GM12891 (cell line): Measurements from ENCODE around the gene PGBD5.

Source experiments
- DNase-seq: peaks from one replicate; pipeline ENCODE4 v3.0.0; 2011; ENCODE audit warnings: low spot score; ENCODE audit not compliant: insufficient read length
- FAIRE-seq: peaks from 2 replicates; lab custom pipeline; 2011; peaks lifted over from hg19 to GRCh38; lab: Jason Lieb, UNC
- PAX5 ChIP-seq: IDR thresholded peaks from 2 replicates; pipeline ENCODE4 v1.6.1; 2011; ENCODE audit warnings: low read length, moderate library complexity, mild to moderate bottlenecking; ENCODE audit not compliant: insufficient read depth, severe bottlenecking
- POLR2A ChIP-seq: IDR thresholded peaks from 2 replicates; pipeline ENCODE4 v1.6.1; 2011; ENCODE audit warnings: low read depth, low read length, control low read depth
- POLR2AphosphoS5 ChIP-seq: IDR thresholded peaks from 2 replicates; pipeline ENCODE4 v1.6.1; 2011; ENCODE audit warnings: low read depth, low read length, control low read depth
- POU2F2 ChIP-seq: IDR thresholded peaks from 2 replicates; pipeline ENCODE4 v1.6.1; 2011; ENCODE audit warnings: low read depth, mild to moderate bottlenecking, control low read depth, low read length, moderate library complexity
- SPI1 ChIP-seq: IDR thresholded peaks from 2 replicates; pipeline ENCODE4 v1.6.1; 2011; ENCODE audit warnings: low read depth, low read length, control low read depth
- TAF1 ChIP-seq: IDR thresholded peaks from 2 replicates; pipeline ENCODE4 v1.6.1; 2011; ENCODE audit warnings: low read depth, low read length, control low read depth

The PGBD5 gene

GRCh38 chr1:230458509-230458908 is 32.4 kb upstream of the PGBD5 start:
- no peak for FAIRE-seq
- no peak for DNase-seq

GRCh38 chr1:230456478-230456877 is 30.3 kb upstream of the PGBD5 start:
- DNase-seq (no peak), FAIRE-seq (no peak)
- TF ChIP-seq SPI1 (no peak), TAF1 (no peak), POLR2A (no peak), PAX5 (no peak), POLR2AphosphoS5 (no peak), POU2F2 (no peak)

More at GRCh38 chr1:230458509-230458908, 32.4 kb upstream of the PGBD5 start:
- TF ChIP-seq POU2F2 (no peak), SPI1 (peak; percentile 84)

DNA sequence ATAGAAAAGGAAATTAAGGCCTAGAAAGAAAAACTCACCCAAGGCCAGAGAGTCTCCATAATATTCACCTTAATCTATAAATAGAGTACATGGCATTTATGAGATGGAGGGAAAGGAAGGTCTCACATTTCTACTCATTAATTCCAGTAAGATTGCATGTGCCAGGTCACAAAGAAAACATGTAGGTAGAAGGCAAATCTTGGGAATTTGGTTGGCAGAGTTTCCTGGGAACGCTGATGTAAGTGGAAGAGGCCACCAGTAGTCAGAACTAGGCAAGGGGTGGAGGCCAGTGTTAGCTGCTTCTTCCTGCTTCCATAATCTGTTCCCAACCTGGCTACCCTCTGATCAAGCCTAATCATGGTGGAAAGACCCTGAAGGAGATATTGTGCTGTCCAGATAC is 29.2 kb upstream of the PGBD5 start:
- TF ChIP-seq PAX5 (no peak), POLR2AphosphoS5 (no peak), POU2F2 (no peak)
- no peak for FAIRE-seq

DNA sequence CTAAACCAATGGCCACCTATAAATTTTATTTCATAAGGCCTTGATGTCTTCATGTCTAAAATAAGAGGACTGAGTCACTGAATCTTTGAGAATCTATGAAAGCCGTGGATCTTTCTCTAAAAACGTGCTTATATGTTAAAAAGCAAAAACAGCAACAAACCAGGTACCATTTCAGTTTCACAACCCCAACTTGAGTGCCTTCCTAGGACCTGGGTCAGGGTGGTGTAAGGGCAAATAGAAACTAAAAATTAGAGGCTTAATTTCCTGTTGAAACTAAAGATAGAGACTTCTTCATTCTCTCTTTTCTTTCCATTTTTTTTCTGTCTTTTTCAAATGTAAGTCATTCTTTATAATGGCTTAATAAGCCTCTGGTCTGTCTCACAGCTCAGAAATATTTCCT is 27.2 kb upstream of the PGBD5 start:
- no peak for TF ChIP-seq PAX5
- no peak for DNase-seq
- no peak for FAIRE-seq

More for the DNA sequence above, 29.2 kb upstream of the PGBD5 start:
- DNase-seq, result no peak

GRCh38 chr1:230441183-230442029 is 15.3 kb upstream of the PGBD5 start:
- DNase-seq, result no peak
- TF ChIP-seq POLR2AphosphoS5, result no peak
- no peak for TF ChIP-seq POU2F2
- no peak for TF ChIP-seq POLR2A
- TF ChIP-seq PAX5, result no peak
- no peak for TF ChIP-seq TAF1
- TF ChIP-seq SPI1, result no peak
- FAIRE-seq, result no peak

DNA sequence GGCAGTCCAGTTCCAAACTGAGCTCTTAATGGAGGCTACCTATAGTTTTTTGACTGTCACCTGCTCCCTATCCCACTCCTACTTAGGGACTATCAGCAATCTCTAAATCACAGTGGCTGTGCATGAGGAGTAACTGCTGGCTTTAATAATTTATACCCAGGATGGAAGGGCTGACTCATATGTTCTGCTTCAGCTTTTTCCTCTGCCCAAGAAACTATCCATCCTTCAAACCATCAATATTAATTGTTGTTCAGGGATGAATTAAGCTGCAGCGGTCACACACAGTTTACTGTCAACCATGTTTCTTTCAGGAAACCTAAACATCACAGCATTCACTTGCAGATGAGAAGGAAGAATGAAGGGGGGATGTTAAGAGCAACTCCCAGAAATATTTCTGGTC is 9.0 kb upstream of the PGBD5 start:
- TF ChIP-seq PAX5 (no peak), SPI1 (no peak), TAF1 (no peak), POLR2AphosphoS5 (no peak), POU2F2 (no peak), POLR2A (no peak)
- FAIRE-seq (no peak), DNase-seq (no peak)

DNA sequence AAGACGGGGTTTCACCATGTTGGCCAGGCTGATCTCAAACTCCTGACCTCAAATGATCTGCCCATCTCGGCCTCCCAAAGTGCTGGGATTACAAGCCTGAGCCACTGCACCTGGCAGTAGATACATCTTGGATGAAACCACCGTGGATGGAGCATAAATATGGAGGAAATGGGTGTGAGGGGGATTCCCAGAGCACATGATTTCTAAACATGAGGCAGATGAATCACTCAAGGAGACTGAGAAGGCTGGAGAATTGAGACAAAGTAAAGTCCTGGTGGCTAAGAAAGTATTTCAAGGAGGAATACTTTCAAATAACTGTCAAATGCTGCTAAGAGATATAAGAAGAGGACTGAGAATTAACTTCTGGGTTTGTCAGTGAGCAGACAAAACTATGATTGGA is 5.4 kb upstream of the PGBD5 start:
- DNase-seq (no peak), FAIRE-seq (no peak)
- TF ChIP-seq POLR2A, result no peak
- no peak for TF ChIP-seq POU2F2

- no peak for TF ChIP-seq POLR2A
- no peak for TF ChIP-seq POU2F2
- no peak for TF ChIP-seq POLR2AphosphoS5
- no peak for TF ChIP-seq TAF1
- no peak for TF ChIP-seq SPI1
- TF ChIP-seq PAX5, result no peak
- DNase-seq (no peak), FAIRE-seq (no peak)
Measured at GRCh38 chr1:230430499-230430898, 4.4 kb upstream of the PGBD5 start.

- FAIRE-seq, result no peak
- no peak for TF ChIP-seq POLR2AphosphoS5
- TF ChIP-seq PAX5, result no peak
- no peak for TF ChIP-seq SPI1
- no peak for TF ChIP-seq POLR2A
- no peak for TF ChIP-seq TAF1
- TF ChIP-seq POU2F2, result no peak
- no peak for DNase-seq
Measured at GRCh38 chr1:230429067-230429735, 3.1 kb upstream of the PGBD5 start.

GRCh38 chr1:230427981-230428380 is 1.8 kb upstream of the PGBD5 start:
- TF ChIP-seq POLR2A, result no peak
- no peak for TF ChIP-seq POLR2AphosphoS5
- TF ChIP-seq PAX5, result no peak
- no peak for TF ChIP-seq POU2F2
- no peak for TF ChIP-seq SPI1
- no peak for TF ChIP-seq TAF1
- no peak for DNase-seq
- no peak for FAIRE-seq
